OCI-LY1 (cell line): ENCODE data around the gene ADAT3.

Experiments
- H2AFZ ChIP-seq: fragments of 200-600 bp; sonication (generic), shearing (Covaris generic); 2 replicates; pipeline ENCODE4 v1.6.0; 2014; ENCODE audit warnings: antibody characterized with exemption, mild to moderate bottlenecking, low read length
- H3F3A ChIP-seq: fragments of 200-600 bp; sonication (generic), shearing (Covaris generic); 2 replicates; pipeline ENCODE4 v1.6.0; 2014; ENCODE audit warnings: mild to moderate bottlenecking, antibody characterized with exemption, low read length, moderate library complexity; ENCODE audit not compliant: insufficient read depth
- H3K27ac ChIP-seq: fragments of 200-600 bp; sonication (generic); 2 replicates; pipeline ENCODE4 v1.5.1; 2014; ENCODE audit warnings: low read length, mixed run types, mild to moderate bottlenecking, low read depth; ENCODE audit not compliant: poor library complexity, severe bottlenecking
- H3K27me3 ChIP-seq: fragments of 200-600 bp; sonication (generic); 2 replicates; pipeline ENCODE4 v1.6.0; 2014; ENCODE audit warnings: antibody characterized with exemption, mild to moderate bottlenecking, low read length, moderate library complexity; ENCODE audit not compliant: insufficient read depth
- H3K36me3 ChIP-seq: fragments of 200-600 bp; sonication (generic); 2 replicates; pipeline ENCODE4 v1.6.1; 2014; ENCODE audit warnings: mild to moderate bottlenecking, antibody characterized with exemption, low read length, moderate library complexity, mixed read lengths; ENCODE audit not compliant: insufficient read depth
- H3K4me1 ChIP-seq: fragments of 200-600 bp; sonication (generic); 2 replicates; pipeline ENCODE4 v1.5.1; 2014; ENCODE audit warnings: mild to moderate bottlenecking, low read length, moderate library complexity; ENCODE audit not compliant: insufficient read depth, severe bottlenecking
- H3K4me2 ChIP-seq: fragments of 200-600 bp; sonication (generic), shearing (Covaris generic); 2 replicates; pipeline ENCODE4 v1.6.1; 2014; ENCODE audit warnings: low read length
- H3K4me3 ChIP-seq: fragments of 200-600 bp; sonication (generic); 2 replicates; pipeline ENCODE4 v1.5.1; 2014; ENCODE audit warnings: low read length, low read depth, mild to moderate bottlenecking, mixed read lengths; ENCODE audit not compliant: poor library complexity, severe bottlenecking
- H3K79me2 ChIP-seq: fragments of 200-600 bp; shearing (Covaris generic); 2 replicates; pipeline ENCODE4 v1.6.1; 2016; ENCODE audit warnings: mixed run types, low read length, mixed read lengths; ENCODE audit not compliant: insufficient read depth
- H3K9ac ChIP-seq: fragments of 200-600 bp; sonication (generic), shearing (Covaris generic); 2 replicates; pipeline ENCODE4 v1.6.1; 2014; ENCODE audit warnings: mild to moderate bottlenecking, low read length, mixed read lengths
- H3K9me2 ChIP-seq: fragments of 200-600 bp; sonication (generic), shearing (Covaris generic); 2 replicates; pipeline ENCODE4 v1.6.1; 2014; ENCODE audit warnings: low read depth, mild to moderate bottlenecking, low read length, mixed read lengths
- H3K9me3 ChIP-seq: fragments of 200-600 bp; shearing (Covaris generic); 2 replicates; pipeline ENCODE4 v1.6.1; 2014; ENCODE audit warnings: low read length, mixed read lengths
- H4K20me1 ChIP-seq: fragments of 200-600 bp; sonication (generic), shearing (Covaris generic); 2 replicates; pipeline ENCODE4 v1.6.0; 2016; ENCODE audit warnings: mild to moderate bottlenecking, low read length; ENCODE audit not compliant: insufficient read depth
- EZH2 ChIP-seq: fragments of 200-600 bp; sonication (generic), shearing (Covaris generic); IDR thresholded peaks from 2 replicates; pipeline ENCODE4 v1.8.0; 2017; ENCODE audit warnings: borderline replicate concordance, mixed run types, mild to moderate bottlenecking, antibody characterized with exemption, low read length, moderate library complexity, mixed read lengths
- TF ChIP-seq, protein P1 (sequence below): fragments of 200-600 bp; sonication (generic), shearing (Covaris generic); IDR thresholded peaks from 2 replicates; pipeline ENCODE4 v1.5.1; 2017; ENCODE audit warnings: mild to moderate bottlenecking, antibody characterized with exemption, low read length, moderate library complexity, mixed read lengths

The ADAT3 gene

DNA sequence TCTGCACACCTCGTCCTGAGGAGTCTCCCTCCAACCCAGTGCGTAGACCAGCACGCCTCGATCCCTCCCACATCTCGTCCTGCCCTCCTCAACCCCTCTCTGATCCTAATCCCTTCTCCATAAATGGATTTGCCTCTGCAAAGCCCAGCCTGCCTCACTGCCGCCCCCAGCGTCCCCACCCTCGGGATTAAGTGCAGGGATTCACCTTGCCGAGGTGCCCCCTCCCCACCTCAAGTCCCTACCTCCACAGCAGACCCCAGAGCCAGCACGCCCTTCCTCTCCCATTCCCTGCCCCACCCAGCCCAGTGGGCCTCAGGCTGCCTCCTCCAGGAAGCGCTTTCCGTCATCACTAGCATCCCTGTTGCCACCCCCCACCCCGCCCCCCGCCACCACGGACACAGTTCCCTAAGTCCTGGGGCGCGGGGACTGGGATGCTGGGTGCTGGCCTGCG lies 45.8 kb upstream of the ADAT3 start:
- no peak overlapping the region for H2AFZ ChIP-seq
- H3K36me3 ChIP-seq, result no peaks in the 10 kb centered on the region
- no peak overlapping the region for H3K9ac ChIP-seq
- no peak overlapping the region for H3K4me2 ChIP-seq
- peaks cover 6% of the 10 kb centered on the region; the same call in 1 of the 2 replicates for H3K27me3 ChIP-seq
- peaks cover 6% of the 10 kb centered on the region for H3K79me2 ChIP-seq
- H3F3A ChIP-seq, result no peaks in the 10 kb centered on the region
- TF ChIP-seq EZH2, result no peak
- TF ChIP-seq, protein P1, sequence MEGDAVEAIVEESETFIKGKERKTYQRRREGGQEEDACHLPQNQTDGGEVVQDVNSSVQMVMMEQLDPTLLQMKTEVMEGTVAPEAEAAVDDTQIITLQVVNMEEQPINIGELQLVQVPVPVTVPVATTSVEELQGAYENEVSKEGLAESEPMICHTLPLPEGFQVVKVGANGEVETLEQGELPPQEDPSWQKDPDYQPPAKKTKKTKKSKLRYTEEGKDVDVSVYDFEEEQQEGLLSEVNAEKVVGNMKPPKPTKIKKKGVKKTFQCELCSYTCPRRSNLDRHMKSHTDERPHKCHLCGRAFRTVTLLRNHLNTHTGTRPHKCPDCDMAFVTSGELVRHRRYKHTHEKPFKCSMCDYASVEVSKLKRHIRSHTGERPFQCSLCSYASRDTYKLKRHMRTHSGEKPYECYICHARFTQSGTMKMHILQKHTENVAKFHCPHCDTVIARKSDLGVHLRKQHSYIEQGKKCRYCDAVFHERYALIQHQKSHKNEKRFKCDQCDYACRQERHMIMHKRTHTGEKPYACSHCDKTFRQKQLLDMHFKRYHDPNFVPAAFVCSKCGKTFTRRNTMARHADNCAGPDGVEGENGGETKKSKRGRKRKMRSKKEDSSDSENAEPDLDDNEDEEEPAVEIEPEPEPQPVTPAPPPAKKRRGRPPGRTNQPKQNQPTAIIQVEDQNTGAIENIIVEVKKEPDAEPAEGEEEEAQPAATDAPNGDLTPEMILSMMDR, result no peak
- no peaks in the 10 kb centered on the region for H3K9me3 ChIP-seq
- H4K20me1 ChIP-seq, result no peaks in the 10 kb centered on the region
- no peak overlapping the region for H3K4me3 ChIP-seq
- H3K27ac ChIP-seq, result no peak overlapping the region
- peaks cover 61% of the 10 kb centered on the region for H3K4me1 ChIP-seq
- no peaks in the 10 kb centered on the region for H3K9me2 ChIP-seq

DNA sequence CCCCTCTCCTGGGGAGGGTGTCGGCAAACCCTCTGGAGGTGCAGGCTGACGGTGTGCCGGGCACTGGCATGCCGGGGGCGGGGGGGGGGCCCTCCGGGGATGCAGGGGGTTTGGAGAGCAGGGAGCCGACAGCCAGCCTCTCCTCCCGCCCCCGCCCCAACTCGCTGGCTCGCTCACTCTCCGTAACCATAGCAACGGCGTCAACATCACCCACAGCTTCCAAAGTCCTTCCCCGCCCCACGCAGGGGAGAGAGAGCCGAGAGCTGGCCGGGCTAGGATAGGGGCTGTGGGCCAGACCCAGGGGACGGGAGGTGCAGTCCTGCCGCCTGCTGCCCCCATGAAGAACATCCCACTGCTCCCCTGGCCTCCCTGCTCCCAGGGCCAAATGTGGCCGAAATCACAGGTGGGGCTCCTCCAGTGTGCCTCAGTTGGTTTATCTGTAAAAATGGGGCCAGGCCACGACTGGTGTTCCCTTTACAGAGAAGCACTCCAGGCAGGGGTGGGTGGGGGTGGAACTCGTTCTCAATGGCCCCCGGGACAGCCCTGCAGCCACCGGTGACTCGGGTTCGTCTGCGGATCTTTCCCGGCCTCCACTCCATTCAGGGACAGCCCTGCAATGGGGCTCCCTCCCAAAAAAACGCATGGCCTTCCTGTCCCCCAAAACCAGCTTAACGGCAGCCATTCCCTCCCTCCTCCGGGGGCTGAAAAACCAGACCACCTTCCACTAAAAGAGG lies 45.0 kb upstream of the ADAT3 start:
- Histone ChIP-seq H3K36me3 (no peaks in the 10 kb centered on the region), H4K20me1 (no peaks in the 10 kb centered on the region), H3F3A (no peaks in the 10 kb centered on the region), H2AFZ (no peak overlapping the region), H3K4me3 (peak overlapping the region; percentile 69), H3K27ac (no peak overlapping the region), H3K4me1 (peaks cover 58% of the 10 kb centered on the region), H3K9ac (no peak overlapping the region; the same call in 1 of the 2 replicates), H3K4me2 (peak overlapping the region; percentile 77), H3K79me2 (peaks cover 6% of the 10 kb centered on the region), H3K27me3 (peaks cover 6% of the 10 kb centered on the region; the same call in 1 of the 2 replicates), H3K9me3 (no peaks in the 10 kb centered on the region), H3K9me2 (no peaks in the 10 kb centered on the region)
- TF ChIP-seq, protein P1, result no peak
- TF ChIP-seq EZH2, result no peak

DNA sequence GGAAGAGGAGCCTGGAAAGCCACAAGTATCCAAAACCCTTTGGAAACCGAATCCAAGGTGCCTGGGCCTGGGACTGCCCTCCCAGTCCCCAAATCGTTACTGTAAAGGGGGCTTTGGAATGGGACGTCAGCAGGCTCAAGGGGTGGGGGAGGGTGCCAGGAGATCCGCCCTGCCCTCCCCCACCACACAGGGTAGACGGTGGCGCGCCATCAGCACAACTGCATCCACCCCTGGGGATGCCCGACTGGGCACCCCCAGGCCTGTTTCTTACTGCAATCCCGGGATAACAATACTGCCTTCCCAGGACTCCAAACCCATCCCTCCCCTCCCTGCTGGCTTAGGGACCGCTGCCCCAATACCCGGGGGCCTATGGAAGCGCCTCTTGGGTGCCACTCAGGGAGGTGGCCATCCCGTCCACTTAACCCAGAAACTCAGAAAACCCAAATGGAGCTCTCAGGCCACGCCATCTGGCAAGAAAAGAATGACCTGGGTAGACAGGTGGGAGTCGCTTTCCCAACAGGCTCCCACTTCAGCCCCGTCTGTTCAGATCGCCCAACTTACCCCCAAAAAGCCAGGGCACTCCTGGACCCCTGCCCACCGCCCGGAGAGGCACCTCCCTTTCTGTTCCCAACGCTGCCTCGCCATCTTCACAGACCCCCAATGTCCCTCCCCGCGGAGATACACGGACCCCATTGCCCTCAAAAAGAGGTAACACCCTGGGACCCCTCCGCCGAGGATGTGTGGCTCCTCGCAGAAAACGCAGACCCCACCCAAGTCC lies 44.2 kb upstream of the ADAT3 start:
- no peak overlapping the region for H2AFZ ChIP-seq
- H3F3A ChIP-seq, result no peaks in the 10 kb centered on the region
- H3K36me3 ChIP-seq, result no peaks in the 10 kb centered on the region
- peaks cover 50% of the 10 kb centered on the region for H3K4me1 ChIP-seq
- no peak for TF ChIP-seq EZH2
- TF ChIP-seq, protein P1, result no peak
- H3K4me2 ChIP-seq, result peak overlapping the region; percentile 77
- H4K20me1 ChIP-seq, result no peaks in the 10 kb centered on the region
- H3K79me2 ChIP-seq, result peaks cover 6% of the 10 kb centered on the region
- H3K4me3 ChIP-seq, result peak overlapping the region; percentile 69
- peaks cover 6% of the 10 kb centered on the region; the same call in 1 of the 2 replicates for H3K27me3 ChIP-seq
- peak overlapping the region; percentile 57; the same call in 1 of the 2 replicates for H3K9ac ChIP-seq
- no peaks in the 10 kb centered on the region for H3K9me3 ChIP-seq
- H3K27ac ChIP-seq, result no peak overlapping the region
- H3K9me2 ChIP-seq, result no peaks in the 10 kb centered on the region
